Activated T-helper 17 cell treated with anti-CD3 and anti-CD28 coated beads, Interleukin-2, amount 50 U/mL, for 72 hours (primary cell): ENCODE measurements around the gene LIPT1. TPM values are rescaled to one million over a fixed set of nuclear protein-coding genes. Genes with fewer than 3 reads are reported as not detected.

ENCODE experiments used
- ATAC-seq: fragments of 150-1000 bp; cut with Tn5 transposase; replicated peaks from 2 replicates; pipeline ENCODE4 v1.10.0; 2021; ENCODE audit warnings: mild to moderate bottlenecking, moderate library complexity
- H3K27ac Mint-ChIP-seq: one replicate; pipeline ENCODE4 v1.8.0; 2022; ENCODE audit warnings: mixed read lengths
- H3K27me3 Mint-ChIP-seq: one replicate; pipeline ENCODE4 v1.8.0; 2022; ENCODE audit warnings: mixed read lengths
- H3K36me3 Mint-ChIP-seq: one replicate; pipeline ENCODE4 v1.8.0; 2022; ENCODE audit warnings: low read depth, mild to moderate bottlenecking, mixed read lengths
- H3K4me1 Mint-ChIP-seq: one replicate; pipeline ENCODE4 v1.8.0; 2022; ENCODE audit warnings: mixed read lengths
- H3K4me3 Mint-ChIP-seq: one replicate; pipeline ENCODE4 v1.8.0; 2022; ENCODE audit warnings: mild to moderate bottlenecking, mixed read lengths
- H3K9me3 Mint-ChIP-seq: one replicate; pipeline ENCODE4 v1.8.0; 2022; ENCODE audit warnings: mixed read lengths
- total RNA-seq, 2 donors: library from RNA; stranded (reverse); gene quantifications; one replicate each; pipeline ENCODE4 v1.2.3, GENCODE V29; 2022

LIPT1 gene
- total RNA-seq, 2 donors from 2014 or later, result 3.3 to 5.5 TPM

GRCh38 chr2:99153921-99154604 is 704 bp upstream of the LIPT1 start:
- H3K4me3 Mint-ChIP-seq, result no peak overlapping the region
- peaks cover 8% of the 10 kb centered on the region for H3K36me3 Mint-ChIP-seq
- ATAC-seq, result no peak
- no peaks in the 10 kb centered on the region for H3K27me3 Mint-ChIP-seq
- peaks cover 11% of the 10 kb centered on the region for H3K4me1 Mint-ChIP-seq
- no peaks in the 10 kb centered on the region for H3K9me3 Mint-ChIP-seq
- H3K27ac Mint-ChIP-seq, result no peak overlapping the region

DNA sequence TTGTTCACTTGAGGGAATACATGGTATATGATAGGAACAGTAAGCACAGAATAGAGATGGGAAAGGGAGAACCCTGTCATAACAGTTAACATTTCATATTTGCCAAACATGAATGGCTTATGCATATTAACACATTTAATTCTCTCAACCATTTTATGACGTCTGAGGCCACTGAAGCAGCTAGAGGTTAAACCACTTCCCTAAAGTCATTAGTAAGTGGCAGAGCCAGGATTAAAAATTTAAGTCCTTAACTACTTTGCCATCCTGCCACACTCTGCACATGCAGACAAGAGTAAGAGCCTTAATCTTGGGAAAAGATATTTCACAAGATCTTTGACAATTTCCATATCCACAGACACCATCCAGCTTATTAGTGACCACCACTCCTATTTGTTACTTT is 2.1 kb downstream of the LIPT1 start:
- no peak for ATAC-seq
- Mint-ChIP-seq H3K9me3 (no peaks in the 10 kb centered on the region), H3K4me1 (peaks cover 10% of the 10 kb centered on the region), H3K36me3 (peaks cover 34% of the 10 kb centered on the region), H3K27me3 (no peaks in the 10 kb centered on the region), H3K27ac (peak overlapping the region; percentile 18), H3K4me3 (no peak overlapping the region)

DNA sequence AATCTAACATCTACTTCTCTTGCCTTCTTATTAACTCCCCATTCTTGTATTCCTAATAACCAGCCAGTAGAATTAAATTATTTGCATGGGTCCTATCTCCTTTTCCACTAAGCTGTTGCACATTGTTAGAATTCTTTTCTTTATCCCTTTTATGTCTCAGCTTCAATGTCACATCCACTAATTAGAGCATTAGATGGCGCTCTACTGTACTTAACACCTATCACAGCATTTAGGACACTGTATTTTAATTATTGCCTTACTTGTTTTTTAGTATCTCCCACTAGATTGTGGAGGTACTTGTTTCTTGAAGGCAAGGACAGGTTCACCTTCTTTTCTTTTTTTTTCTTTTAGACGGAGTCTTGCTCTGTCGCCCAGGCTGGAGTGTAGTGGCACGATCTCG is 3.8 kb downstream of the LIPT1 start:
- no peak for ATAC-seq
- Mint-ChIP-seq H3K27ac (no peak overlapping the region), H3K36me3 (peaks cover 50% of the 10 kb centered on the region), H3K9me3 (no peaks in the 10 kb centered on the region), H3K4me3 (no peak overlapping the region), H3K27me3 (no peaks in the 10 kb centered on the region), H3K4me1 (peaks cover 10% of the 10 kb centered on the region)

- no peaks in the 10 kb centered on the region for H3K9me3 Mint-ChIP-seq
- no peaks in the 10 kb centered on the region for H3K27me3 Mint-ChIP-seq
- no peak overlapping the region for H3K4me3 Mint-ChIP-seq
- ATAC-seq, result no peak
- peaks cover 10% of the 10 kb centered on the region for H3K4me1 Mint-ChIP-seq
- H3K36me3 Mint-ChIP-seq, result peaks cover 56% of the 10 kb centered on the region
- H3K27ac Mint-ChIP-seq, result peak overlapping the region; percentile 62
Observed at GRCh38 chr2:99159594-99159993, 4.8 kb downstream of the LIPT1 start.

DNA sequence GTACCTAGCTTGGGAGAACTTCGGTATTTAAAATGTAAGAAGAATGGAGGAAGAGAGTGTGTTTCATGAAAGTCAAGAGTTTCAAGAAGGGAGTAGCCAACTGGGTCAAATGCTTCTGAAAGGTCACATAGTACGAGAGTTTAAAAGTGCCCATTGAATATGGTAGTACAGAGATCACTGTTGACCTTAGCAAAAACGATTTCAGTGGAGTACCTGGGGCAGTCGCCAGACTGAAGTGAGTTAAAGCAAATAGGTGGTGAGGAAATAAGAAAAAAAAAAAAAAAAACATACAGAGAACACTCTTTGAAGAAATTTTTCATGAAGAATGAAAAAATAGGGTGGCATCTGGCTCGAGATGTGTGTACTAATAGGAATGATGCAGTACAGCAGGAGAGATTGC is 11.5 kb downstream of the LIPT1 start:
- no peak overlapping the region for H3K4me3 Mint-ChIP-seq
- H3K27me3 Mint-ChIP-seq, result no peaks in the 10 kb centered on the region
- ATAC-seq, result peak; percentile 59
- H3K36me3 Mint-ChIP-seq, result peaks cover 96% of the 10 kb centered on the region
- H3K27ac Mint-ChIP-seq, result peak overlapping the region; percentile 5
- H3K4me1 Mint-ChIP-seq, result no peaks in the 10 kb centered on the region
- no peaks in the 10 kb centered on the region for H3K9me3 Mint-ChIP-seq

GRCh38 chr2:99169534-99169933 is 14.8 kb downstream of the LIPT1 start:
- Mint-ChIP-seq H3K9me3 (no peaks in the 10 kb centered on the region), H3K27ac (peak overlapping the region; percentile 46), H3K27me3 (no peaks in the 10 kb centered on the region), H3K36me3 (peaks cover 99% of the 10 kb centered on the region), H3K4me3 (no peak overlapping the region), H3K4me1 (peaks cover 10% of the 10 kb centered on the region)
- peak; percentile 45 for ATAC-seq

- peaks cover 20% of the 10 kb centered on the region for H3K4me1 Mint-ChIP-seq
- H3K36me3 Mint-ChIP-seq, result peaks cover 96% of the 10 kb centered on the region
- no peaks in the 10 kb centered on the region for H3K27me3 Mint-ChIP-seq
- H3K27ac Mint-ChIP-seq, result peak overlapping the region; percentile 36
- H3K4me3 Mint-ChIP-seq, result no peak overlapping the region
- ATAC-seq, result peak; percentile 23
- H3K9me3 Mint-ChIP-seq, result no peaks in the 10 kb centered on the region
Observed at GRCh38 chr2:99171377-99172140, 16.8 kb downstream of the LIPT1 start.

- Mint-ChIP-seq H3K4me3 (peak within 1 kb of the TSS; percentile 97), H3K9me3 (no peaks in the 10 kb centered on the region), H3K27ac (peak within 1 kb of the TSS; percentile 98), H3K27me3 (no peaks in the 10 kb centered on the region), H3K4me1 (peaks cover 30% of the 10 kb centered on the region), H3K36me3 (peaks cover 36% of the 10 kb centered on the region)
- peak; percentile 95 for ATAC-seq
Observed at GRCh38 chr2:99180755-99181623, 26.2 kb downstream of the LIPT1 start, which contains the start of the genes MITD1 and MRPL30. MITD1 (minus strand) TSS chr2:99181058; CDS start chr2:99180981, 77 bp downstream. MRPL30 (plus strand) TSS chr2:99181184; CDS start chr2:99186204, 5,020 bp downstream.

GRCh38 chr2:99181624-99182000 is 26.8 kb downstream of the LIPT1 start:
- Mint-ChIP-seq H3K36me3 (peaks cover 39% of the 10 kb centered on the region), H3K9me3 (no peaks in the 10 kb centered on the region), H3K27ac (peak overlapping the region; percentile 98), H3K4me3 (peak overlapping the region; percentile 97), H3K27me3 (no peaks in the 10 kb centered on the region), H3K4me1 (peaks cover 30% of the 10 kb centered on the region)
- no peak for ATAC-seq

GRCh38 chr2:99183025-99183424 is 28.3 kb downstream of the LIPT1 start:
- peaks cover 20% of the 10 kb centered on the region for H3K4me1 Mint-ChIP-seq
- no peaks in the 10 kb centered on the region for H3K27me3 Mint-ChIP-seq
- H3K36me3 Mint-ChIP-seq, result peaks cover 40% of the 10 kb centered on the region
- H3K27ac Mint-ChIP-seq, result no peak overlapping the region
- no peaks in the 10 kb centered on the region for H3K9me3 Mint-ChIP-seq
- no peak overlapping the region for H3K4me3 Mint-ChIP-seq
- no peak for ATAC-seq

GRCh38 chr2:99184811-99185210 is 30.0 kb downstream of the LIPT1 start:
- no peaks in the 10 kb centered on the region for H3K27me3 Mint-ChIP-seq
- no peaks in the 10 kb centered on the region for H3K9me3 Mint-ChIP-seq
- peaks cover 45% of the 10 kb centered on the region for H3K36me3 Mint-ChIP-seq
- H3K27ac Mint-ChIP-seq, result no peak overlapping the region
- ATAC-seq, result no peak
- H3K4me3 Mint-ChIP-seq, result no peak overlapping the region
- H3K4me1 Mint-ChIP-seq, result peaks cover 9% of the 10 kb centered on the region

DNA sequence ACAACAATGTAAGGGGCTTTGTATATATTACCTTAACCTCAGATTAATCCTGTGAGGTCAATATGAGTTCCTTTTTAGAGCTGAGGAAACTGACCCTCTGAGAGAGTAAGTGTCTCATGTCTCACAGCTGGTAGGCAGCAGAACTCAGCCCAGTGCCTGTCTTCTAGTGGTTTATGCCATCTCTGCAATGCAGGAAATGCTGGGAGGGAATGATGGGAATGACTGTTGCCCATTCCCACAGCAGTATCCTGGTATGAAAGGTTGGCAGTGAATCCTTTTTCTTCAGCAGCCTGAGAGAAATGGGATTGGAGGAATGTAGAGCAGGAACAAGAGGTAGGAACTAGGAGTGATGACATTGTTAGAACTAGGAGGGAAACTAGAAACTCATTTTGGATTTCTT is 32.2 kb downstream of the LIPT1 start:
- Mint-ChIP-seq H3K4me3 (no peak overlapping the region), H3K27me3 (no peaks in the 10 kb centered on the region), H3K4me1 (peaks cover 6% of the 10 kb centered on the region), H3K9me3 (no peaks in the 10 kb centered on the region), H3K27ac (peak overlapping the region; percentile 37), H3K36me3 (peaks cover 57% of the 10 kb centered on the region)
- no peak for ATAC-seq

DNA sequence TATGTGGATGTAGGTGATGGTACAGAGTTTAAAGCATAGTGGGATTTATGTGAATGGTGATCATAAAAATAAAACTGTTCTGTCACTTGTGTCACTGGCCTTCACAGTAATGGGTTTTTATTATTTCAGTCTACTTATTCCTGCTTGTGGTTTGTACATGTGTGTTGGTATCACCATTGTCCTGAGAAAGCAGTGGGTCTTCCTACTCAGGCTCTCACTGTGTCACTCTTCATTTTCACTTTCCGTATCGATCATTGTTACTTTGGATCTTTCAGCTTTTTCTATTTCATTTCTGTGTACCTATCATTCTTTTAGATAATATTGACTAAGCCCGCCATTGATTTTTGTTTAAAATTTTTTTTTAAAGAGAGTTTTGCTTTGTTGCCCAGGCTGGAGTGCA is 33.6 kb downstream of the LIPT1 start:
- Mint-ChIP-seq H3K27me3 (no peaks in the 10 kb centered on the region), H3K4me3 (no peak overlapping the region), H3K9me3 (no peaks in the 10 kb centered on the region), H3K36me3 (peaks cover 69% of the 10 kb centered on the region), H3K27ac (no peak overlapping the region), H3K4me1 (no peaks in the 10 kb centered on the region)
- peak; percentile 54 for ATAC-seq

DNA sequence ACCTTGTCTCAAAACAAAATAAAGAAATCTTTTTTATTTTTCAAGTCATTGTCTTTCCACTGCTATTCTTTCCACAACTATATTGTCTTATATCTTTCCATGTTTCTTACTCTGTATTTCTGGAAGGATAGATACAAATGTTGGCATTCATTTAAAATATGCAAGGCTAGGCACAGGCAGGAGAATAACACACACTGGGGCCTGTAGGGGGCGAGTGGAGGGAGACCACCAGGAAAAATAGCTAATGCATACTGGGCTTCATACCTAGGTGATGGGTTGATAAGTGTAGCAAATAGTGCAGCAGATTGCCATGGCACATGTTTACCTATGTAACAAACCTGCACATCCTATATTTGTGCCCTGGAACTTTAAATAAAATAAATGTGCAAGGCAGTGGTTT is 35.8 kb downstream of the LIPT1 start:
- no peak for ATAC-seq
- Mint-ChIP-seq H3K27me3 (no peaks in the 10 kb centered on the region), H3K4me1 (no peaks in the 10 kb centered on the region), H3K36me3 (peaks cover 83% of the 10 kb centered on the region), H3K27ac (no peak overlapping the region), H3K9me3 (no peaks in the 10 kb centered on the region), H3K4me3 (no peak overlapping the region)
